GM19193 (cell line): ENCODE data around the gene CDK6.

ENCODE experiments used
- POLR2A ChIP-seq: IDR thresholded peaks from 4 replicates; pipeline ENCODE4 v1.6.1; 2011; ENCODE audit not compliant: insufficient read depth, insufficient read length; ENCODE audit errors: extremely low read depth

Gene CDK6

DNA sequence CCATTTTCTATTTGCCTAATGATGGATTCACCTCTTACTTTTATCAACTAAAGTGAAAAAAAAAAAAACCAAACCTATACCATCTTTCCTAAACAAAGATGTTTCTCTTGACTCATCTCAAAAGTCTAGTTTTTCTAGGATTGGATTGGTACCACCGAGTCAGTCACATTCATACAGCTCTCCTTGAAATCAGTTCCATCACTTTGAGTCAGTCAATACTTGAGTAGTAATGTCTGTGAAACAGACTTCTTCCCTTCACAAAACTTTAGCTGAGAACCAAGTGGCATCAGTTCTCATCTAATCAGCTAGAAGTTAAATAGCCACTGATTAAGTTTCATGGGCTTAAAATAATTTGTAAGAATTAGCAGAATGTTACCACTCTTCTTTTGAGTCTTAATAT, 13.3 kb downstream of the CDK6 start:
- TF ChIP-seq POLR2A = no peak

DNA sequence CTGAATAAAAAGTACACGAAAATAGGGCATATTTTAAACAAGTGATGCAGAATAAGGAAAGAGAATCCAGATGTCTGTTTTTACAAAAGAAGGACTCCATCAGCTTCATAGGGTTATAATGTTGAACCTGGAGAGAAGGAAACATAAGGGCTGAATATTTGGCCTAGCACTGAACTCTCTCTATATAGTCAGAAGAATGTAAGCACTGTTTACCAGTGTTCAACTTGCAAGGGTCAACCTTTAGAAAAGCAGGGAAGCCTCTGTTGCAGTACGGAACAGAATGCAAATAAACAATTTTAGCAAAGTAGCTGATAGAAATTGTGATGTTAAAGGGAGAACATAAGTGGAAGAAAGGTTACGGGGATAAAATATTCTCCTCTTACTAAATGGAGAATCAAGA, 16.2 kb downstream of the CDK6 start:
- no peak for TF ChIP-seq POLR2A

DNA sequence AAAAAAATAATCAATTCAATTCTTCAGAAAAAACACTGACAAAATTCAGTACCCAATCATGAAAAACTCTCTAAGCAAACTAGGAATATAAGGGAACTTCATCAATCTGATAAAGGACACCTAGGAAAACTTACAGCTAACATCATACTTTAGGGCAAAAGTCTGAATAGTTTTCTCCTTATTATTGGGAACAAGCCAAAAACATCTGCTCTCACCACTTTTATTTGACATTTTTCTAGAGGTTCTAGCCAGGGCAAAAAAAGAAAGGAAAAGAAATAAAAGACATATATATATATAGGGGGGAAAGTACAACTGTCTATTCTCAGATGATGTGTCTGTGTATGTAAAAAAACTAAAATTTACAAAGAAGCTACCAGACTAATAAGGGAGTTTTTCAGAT, 19.0 kb downstream of the CDK6 start:
- no peak for TF ChIP-seq POLR2A

DNA sequence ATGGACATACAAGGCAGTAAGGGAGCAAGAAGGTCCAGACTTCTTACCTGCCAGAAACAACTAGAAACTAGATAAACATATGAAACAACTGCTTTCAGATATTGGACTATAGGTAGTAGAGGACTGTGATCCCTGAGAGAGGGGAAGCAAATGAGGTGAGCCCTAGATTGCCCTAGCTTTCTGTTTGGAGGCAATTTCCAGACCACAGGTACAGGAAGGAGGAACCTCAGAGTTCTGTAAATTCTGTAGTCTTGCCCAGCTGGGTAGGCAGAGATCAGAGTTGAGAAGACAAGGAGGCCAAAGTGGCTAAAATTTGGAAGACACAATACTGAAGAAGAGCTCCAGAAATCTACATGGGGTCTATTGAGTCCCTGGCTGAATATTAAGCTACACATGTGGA, 21.0 kb downstream of the CDK6 start:
- TF ChIP-seq POLR2A = no peak

DNA sequence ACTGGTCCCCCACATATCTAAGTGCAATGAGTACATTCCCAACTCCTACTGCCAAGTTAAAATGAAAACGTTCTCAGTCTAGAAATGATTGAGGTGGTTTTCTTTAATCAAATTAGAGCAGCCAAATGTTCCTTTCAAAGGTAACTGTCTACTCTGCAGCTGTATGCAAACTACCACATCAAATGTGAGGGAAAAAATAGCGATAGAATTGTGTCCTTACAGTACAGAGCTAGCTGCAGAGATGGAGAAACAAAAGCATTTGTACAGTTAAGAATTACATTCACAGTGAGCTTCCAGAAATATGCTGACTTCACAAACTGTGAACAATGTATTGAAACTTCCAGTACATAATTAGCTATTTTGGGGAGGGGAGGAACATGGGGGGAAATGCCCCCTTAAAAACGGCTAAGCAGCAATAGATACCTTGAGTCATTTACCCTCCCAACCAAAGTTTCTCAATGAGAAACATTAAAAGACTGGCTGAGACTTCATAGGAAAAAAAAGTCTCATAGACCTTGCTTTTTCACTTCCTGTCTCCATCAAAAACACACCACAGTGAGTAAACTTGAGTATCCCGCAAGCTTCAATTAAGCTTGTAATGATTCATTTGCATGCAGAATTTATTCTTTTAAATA, 22.9 kb downstream of the CDK6 start:
- no peak for TF ChIP-seq POLR2A

DNA sequence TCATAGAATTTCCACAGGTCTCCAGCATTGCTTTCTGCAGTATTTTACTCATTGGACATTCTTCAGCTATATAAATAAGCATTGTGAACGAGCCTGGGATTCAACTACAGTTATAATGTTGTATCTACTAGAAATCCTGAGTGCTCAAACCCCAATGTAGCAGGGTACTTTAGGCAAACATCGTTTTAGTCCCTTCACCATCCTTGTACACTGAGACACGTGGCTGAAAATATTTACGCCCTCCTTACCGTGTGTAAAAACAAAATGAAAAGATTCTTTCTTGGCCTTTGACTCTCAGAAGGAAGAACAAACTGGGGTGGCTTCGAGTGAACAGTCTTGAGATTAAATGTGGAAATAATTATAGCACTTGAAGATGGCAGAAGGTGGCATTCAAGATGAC, 25.2 kb downstream of the CDK6 start:
- TF ChIP-seq POLR2A = no peak

DNA sequence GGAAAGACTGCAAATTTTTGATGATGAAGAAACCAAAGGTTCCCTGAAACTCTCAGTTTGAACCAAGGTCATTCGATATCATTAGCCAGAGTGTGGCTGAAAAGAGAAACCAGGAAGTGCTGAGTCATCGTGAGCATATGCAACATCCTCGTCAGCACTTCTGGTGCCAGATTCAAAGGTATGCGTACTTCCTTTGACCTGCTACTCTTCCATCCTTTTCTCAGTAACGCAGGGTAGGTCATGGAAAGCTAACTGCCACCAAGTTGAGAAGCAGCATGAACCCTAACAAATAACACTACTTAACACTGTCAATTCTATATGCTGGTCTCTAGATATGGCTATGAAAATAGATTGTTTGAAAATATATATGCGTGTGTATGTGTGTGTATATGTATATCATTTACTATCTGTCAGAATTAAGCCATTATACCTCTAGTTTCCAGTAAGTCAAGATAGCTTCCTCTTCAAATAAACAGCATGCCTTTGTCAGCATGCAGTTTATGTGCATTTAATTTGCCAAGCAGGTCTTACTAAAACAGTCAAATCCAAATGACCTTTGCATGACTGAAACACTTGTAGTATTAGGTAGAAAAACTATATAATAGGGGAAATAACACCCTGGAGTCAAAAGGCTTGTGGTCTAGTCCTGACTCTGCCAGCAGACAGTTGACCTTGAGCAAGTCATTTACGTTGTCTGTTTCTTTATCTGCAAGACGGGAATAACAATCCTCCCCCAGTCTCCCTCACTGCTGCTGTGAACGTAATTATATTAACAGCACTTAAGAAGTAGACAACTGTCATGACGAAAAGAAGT, 26.4 kb downstream of the CDK6 start:
- TF ChIP-seq POLR2A = no peak

DNA sequence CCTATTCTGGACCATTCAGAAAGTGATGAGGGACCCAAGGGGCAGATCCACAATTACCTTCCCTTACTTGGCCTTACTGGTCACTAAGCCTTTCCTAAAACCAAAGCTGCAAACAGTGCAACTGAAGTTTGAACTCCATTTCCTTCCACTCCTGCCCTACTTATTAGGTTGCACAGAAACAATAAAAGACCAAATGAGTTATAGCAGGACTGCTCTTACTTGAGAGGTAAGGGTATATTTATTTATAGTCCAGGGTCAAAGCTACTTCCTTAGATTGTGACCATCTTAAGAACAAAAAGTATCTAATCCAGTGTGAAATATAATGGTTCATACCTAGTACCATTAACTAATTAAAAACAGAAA, 27.0 kb downstream of the CDK6 start:
- TF ChIP-seq POLR2A = no peak

DNA sequence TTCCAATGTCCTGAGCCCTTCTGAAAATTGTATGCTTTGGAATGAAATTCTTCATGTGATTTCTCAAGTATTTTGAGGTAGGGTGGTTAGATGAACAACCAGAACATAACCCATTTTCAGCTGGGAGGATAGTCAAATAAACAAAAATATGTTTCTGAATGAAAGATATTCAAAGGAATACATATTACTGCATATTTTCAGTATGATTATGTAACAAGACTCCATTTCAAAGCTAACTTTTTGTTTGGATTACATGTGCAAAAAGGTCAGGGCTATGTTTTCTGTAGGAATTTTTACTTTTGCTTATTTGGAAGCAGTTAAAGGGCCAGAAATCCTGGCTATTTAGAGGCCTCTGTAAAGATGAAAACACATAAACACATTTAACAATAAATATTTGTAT, 27.7 kb downstream of the CDK6 start:
- no peak for TF ChIP-seq POLR2A

DNA sequence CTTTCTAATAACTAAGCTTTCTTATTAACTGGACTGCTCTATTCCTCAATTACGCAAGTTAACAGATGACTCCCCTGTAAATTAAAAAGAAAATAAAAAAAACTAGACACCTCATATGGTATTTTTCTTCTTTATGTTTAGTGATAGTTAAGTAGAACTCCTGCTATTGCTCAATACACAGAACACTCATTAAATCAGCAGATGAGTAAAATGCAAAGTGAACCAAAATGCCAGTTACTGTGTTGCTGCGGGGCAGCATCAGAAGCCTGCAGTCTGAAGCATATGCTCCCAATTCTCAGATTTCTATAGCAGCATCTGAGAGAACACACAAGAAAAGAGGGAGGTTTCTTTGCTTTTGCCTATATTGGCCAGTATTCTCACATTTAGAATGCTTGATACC, 28.4 kb downstream of the CDK6 start:
- TF ChIP-seq POLR2A = no peak

DNA sequence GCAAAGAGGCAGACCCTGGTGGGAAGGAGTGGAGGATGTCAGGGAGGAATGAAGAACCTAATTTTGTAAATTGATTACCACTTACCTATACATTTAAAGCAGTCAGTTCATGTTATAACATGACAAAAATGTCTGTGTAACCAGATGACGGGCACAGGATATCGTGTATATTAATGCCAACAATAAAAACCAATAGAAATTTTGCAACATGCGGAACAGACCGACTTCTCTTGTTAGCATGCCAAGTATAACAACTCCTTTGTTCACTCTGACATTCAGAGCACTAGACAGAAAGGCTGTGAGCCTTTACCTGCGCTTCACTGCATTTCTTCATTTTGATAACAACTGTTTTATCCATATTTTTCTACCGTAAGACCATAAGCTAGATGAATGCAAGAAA, 29.9 kb downstream of the CDK6 start:
- TF ChIP-seq POLR2A = no peak

DNA sequence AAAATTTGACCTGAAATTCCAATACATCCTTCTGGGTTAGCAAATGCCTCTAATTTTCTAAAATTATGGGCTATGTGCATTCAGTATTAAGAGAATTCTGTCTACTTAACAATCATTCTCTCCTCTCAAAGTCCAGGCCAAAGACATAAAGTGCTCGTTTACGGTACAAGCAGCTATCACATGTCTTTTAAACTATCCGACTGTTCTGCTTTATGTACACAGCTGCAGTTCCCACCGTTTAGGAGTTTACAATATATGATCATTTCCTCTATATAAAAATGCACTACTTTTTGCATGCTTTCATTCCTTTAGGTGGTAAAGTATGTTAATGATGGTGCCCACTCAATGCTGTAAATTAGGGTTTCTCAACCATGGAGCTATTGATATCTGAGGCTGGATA, 34.0 kb downstream of the CDK6 start:
- no peak for TF ChIP-seq POLR2A

DNA sequence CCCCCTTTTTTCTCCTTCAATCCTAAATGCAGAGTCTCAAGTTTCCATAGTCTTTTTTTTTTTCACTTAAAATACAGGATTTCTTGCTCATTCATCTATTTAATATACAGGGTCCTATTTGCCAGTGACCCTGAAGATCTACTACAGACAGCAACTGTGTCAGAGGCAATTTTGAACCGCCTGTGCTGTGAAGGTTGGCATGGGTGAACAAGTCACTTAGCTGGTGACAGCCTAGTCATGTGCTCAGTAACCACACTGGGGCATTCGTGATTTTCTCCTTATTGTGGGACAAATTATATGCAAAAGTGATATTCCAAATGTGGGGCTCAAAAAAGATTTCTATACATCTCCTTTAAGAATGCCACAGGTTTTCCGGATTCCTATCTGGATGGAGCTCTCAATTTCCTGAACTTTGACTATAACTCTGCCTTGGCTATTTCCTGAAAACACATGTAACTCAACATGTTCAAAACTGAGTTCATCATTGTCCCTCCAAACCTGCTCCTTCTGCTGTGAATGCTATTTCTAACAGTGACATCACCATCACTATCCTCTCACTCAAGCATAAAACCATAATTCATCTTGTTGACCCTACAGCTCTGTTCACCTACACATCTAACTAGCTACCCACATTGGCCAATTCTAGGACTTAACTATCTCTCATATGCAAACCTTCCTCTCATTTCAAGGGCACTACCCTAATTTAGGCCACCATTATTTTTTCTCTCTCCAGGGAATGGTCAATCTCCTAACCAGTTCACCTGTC, 36.7 kb downstream of the CDK6 start:
- no peak for TF ChIP-seq POLR2A

DNA sequence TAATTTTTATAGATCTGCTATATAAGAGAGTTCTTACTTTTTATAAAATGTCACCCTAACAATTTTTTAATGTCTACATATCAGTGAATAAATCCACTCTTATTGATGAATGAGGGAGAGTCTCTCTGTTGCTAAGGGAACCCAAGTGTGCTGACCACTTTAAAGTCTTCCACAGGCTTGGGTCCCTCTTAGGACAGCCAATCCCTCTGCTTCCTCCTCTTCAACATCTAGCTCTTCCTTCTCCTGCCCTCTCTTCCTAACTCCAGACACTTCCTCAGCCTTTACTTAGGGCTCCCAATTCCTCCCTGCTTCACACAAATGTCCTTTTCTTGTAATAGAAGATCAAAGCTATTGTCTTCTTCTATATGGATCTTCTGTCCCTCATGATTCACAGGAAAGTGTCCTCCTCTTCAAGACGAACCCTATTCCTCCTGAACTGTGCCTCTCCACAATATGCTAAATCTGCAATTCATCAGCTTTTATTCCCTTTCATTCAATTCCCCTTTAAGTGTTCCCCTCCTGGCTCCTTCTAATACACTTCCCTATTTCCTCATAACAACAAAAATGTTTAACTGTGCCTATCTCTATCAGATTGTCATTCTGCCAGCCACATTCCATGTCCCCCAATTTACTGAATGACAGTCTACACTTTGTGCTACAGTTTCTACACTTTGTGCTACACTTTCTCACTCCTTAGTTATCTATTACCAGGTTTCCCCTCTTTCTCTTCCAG, 37.7 kb downstream of the CDK6 start:
- no peak for TF ChIP-seq POLR2A

DNA sequence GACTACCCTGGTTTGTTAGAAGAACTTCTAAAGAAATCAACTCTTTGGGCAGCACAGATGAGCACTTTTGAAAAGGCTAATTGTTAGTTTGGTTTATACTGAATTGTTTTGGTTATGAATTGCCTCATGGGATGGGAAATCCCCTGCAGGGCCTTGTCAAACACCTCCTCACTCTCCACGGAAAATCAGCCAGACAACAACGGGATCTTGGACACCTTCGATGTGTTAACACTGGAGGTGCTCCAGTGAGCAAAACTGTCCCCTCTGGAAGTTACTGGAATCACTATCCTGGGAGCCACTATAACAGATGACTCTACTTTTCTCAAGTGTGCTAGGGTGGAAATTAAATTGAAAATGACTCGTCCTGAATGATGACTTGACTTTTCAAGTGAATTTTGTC, 38.7 kb downstream of the CDK6 start:
- no peak for TF ChIP-seq POLR2A
